ENCODE results near the gene TM4SF1. TPM values are rescaled to one million over a fixed set of nuclear protein-coding genes. Genes with fewer than 3 reads are reported as not detected.

The TM4SF1 gene
- total and polyA plus RNA-seq, 9 of the 15 experiments (the other 6 are each of a cell fraction or from before 2014, with no cell fraction given): 0.06 to 0.44 (median 0.08) TPM; not detected in 4

DNA sequence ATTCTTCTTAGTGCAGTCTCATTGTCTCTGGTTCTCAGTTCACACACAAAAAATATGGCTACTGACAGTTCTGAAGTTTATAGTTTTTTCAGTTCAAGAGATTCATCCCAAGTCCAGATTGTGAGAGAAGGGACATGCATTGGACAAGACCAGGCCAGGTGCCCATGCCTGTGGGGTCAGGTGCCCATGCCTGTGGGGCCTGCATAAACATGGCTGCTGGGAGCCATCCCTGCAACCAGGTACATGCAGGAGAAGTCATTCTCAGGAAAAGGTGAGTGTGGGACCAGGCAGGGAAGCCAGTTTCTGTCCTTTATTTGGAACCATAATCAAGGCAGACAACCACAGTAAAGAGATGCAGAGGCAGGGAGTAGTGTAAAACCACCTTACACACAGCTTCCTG lies 6.3 kb upstream of the TM4SF1 start:
- H3K27ac ChIP-seq (ENCODE audit: extremely low read depth, low read depth, low read length): no peak overlapping the region
- ChIA-PET CTCF (ENCODE audit: low intra/inter-chr PET ratio) (no interaction called here), POLR2A (no interaction called here)
- no peak overlapping the region for H2AFZ ChIP-seq (ENCODE audit: low read depth, low read length)
- in situ Hi-C loops (cut with MboI): no loop called here
- ATAC-seq (no peak), DNase-seq (ENCODE audit: extremely low read depth in 1 of 4, low spot score in 3 of 4) (no peak), FAIRE-seq (no peak)
- no peak overlapping the region for H3K9ac ChIP-seq (ENCODE audit: insufficient read depth in 1 of 2, low read depth in 2 of 2, low read length in 2 of 2)
- no peaks in the 10 kb centered on the region for H3K9me3 ChIP-seq (replicated peaks; ENCODE audit: control insufficient read depth, insufficient read depth, low read depth, low read length)
- H3K79me2 ChIP-seq (ENCODE audit: control insufficient read depth, insufficient read depth, low read length): no peaks in the 10 kb centered on the region
- H3K4me3 ChIP-seq: no peak overlapping the region
- no TSS peak for BruUV-seq (replicated peaks)
- H3K9me1 ChIP-seq (ENCODE audit: control insufficient read depth, insufficient read depth, low read length): no peaks in the 10 kb centered on the region
- intact Hi-C loops (cut with micrococcal nuclease): no loop called here
- TF ChIP-seq ZNF561 (CRISPR knock-in tag; conservative IDR thresholded peaks at IDR 0.05) (no peak), L3MBTL2 (IDR thresholded peaks at IDR 0.05) (no peak), ILF3 (IDR thresholded peaks at IDR 0.05; ENCODE audit: borderline replicate concordance) (no peak), TAF1 (IDR thresholded peaks at IDR 0.05; ENCODE audit: control insufficient read depth, extremely low read depth, insufficient read depth, low read length, severe bottlenecking) (no peak), MAFF (IDR thresholded peaks at IDR 0.05; ENCODE audit: low read length) (no peak), NR4A1 (CRISPR knock-in tag; IDR thresholded peaks at IDR 0.05) (no peak), NR4A1 (tag; IDR thresholded peaks at IDR 0.05) (no peak), CHD1 (IDR thresholded peaks at IDR 0.05; ENCODE audit: low read length) (no peak), NONO (IDR thresholded peaks at IDR 0.05; ENCODE audit: low read depth in 2 of 2, low read length in 1 of 2) (no peak), THAP12 (CRISPR knock-in tag; IDR thresholded peaks at IDR 0.05) (no peak), MAFG (tag; conservative IDR thresholded peaks at IDR 0.05) (no peak), ERF (CRISPR knock-in tag; IDR thresholded peaks at IDR 0.05) (no peak), CAMTA2 (CRISPR knock-in tag; conservative IDR thresholded peaks at IDR 0.05) (no peak), RBM39 (optimal IDR thresholded peaks at IDR 0.05; ENCODE audit: low read depth, low read length) (no peak), CHD2 (IDR thresholded peaks at IDR 0.05; ENCODE audit: low read depth, low read length) (no peak), BMI1 (IDR thresholded peaks at IDR 0.05; ENCODE audit: low read length) (no peak), SMAD1 (IDR thresholded peaks at IDR 0.05; ENCODE audit: low read depth, low read length, partially characterized antibody) (no peak), SRSF3 (IDR thresholded peaks at IDR 0.05; ENCODE audit: insufficient read depth, low read length) (no peak), DNMT1 (IDR thresholded peaks at IDR 0.05) (no peak)
- TF ChIP-seq, protein P1, sequence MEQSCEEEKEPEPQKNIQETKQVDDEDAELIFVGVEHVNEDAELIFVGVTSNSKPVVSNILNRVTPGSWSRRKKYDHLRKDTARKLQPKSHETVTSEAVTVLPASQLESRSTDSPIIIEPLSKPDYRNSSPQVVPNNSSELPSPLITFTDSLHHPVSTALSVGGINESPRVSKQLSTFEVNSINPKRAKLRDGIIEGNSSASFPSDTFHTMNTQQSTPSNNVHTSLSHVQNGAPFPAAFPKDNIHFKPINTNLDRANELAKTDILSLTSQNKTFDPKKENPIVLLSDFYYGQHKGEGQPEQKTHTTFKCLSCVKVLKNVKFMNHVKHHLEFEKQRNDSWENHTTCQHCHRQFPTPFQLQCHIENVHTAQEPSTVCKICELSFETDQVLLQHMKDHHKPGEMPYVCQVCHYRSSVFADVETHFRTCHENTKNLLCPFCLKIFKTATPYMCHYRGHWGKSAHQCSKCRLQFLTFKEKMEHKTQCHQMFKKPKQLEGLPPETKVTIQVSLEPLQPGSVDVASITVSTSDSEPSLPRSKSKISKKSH (CRISPR knock-in tag; IDR thresholded peaks at IDR 0.05): no peak
- no peak overlapping the region for H3K4me2 ChIP-seq (ENCODE audit: insufficient read depth, low read length)
- no peaks in the 10 kb centered on the region for H4K20me1 ChIP-seq (replicated peaks; ENCODE audit: control insufficient read depth, insufficient read depth, low read length)
- H3K36me3 ChIP-seq (ENCODE audit: control insufficient read depth, insufficient read depth, low read length): no peaks in the 10 kb centered on the region
- no peaks in the 10 kb centered on the region for H3K4me1 ChIP-seq (replicated peaks in 1 of 2; ENCODE audit: control insufficient read depth in 2 of 2, insufficient read depth in 2 of 2, low read length in 2 of 2)
- no peaks in the 10 kb centered on the region for H3K27me3 ChIP-seq (ENCODE audit: control insufficient read depth in 2 of 2, insufficient read depth in 2 of 2, low read length in 2 of 2)
